IPS-NIHi7 (cell line): ENCODE results near the gene IL36A.

Experiments used
- DNase-seq: peaks from one replicate; pipeline ENCODE4 v3.0.0; 2012; ENCODE audit warnings: mixed read lengths; ENCODE audit errors: extremely low spot score

Gene IL36A

GRCh38 chr2:113050921-113051895 lies 45.9 kb downstream of the IL36A start:
- DNase-seq = peak; percentile 4

GRCh38 chr2:113052396-113052917 lies 47.2 kb downstream of the IL36A start, which contains the start of gene IL36B:
TSS of gene IL36B (minus strand) at chr2:113052867.
- DNase-seq = no peak

GRCh38 chr2:113053666-113054065 lies 48.4 kb downstream of the IL36A start:
- DNase-seq = no peak

- DNase-seq = no peak
These were observed 48.8 kb downstream of the IL36A start for GRCh38 chr2:113054066-113054465.

- no peak for DNase-seq
These were observed 51.3 kb downstream of the IL36A start for GRCh38 chr2:113056521-113056920.

GRCh38 chr2:113057117-113057516 lies 51.9 kb downstream of the IL36A start:
- no peak for DNase-seq
